ENCODE data around the gene CCDC134.
"Not testable (repeated sequence)": the region's sequence is repeated elsewhere in the genome, so short reads cannot be mapped to it uniquely, and the experiment has no call there.

CCDC134 gene

GRCh38 chr22:41826430-41827383, 26.2 kb downstream of the CCDC134 start:
- no peak for DNase-seq

- DNase-seq = no peak
Observed at GRCh38 chr22:41827671-41828070, 27.2 kb downstream of the CCDC134 start.

- DNase-seq = no peak
Observed at GRCh38 chr22:41828516-41828915, 28.0 kb downstream of the CCDC134 start.

- no peak for DNase-seq
Observed at GRCh38 chr22:41830174-41830573, 29.7 kb downstream of the CCDC134 start.

- no peak for DNase-seq
Observed at GRCh38 chr22:41831383-41831782, 30.9 kb downstream of the CCDC134 start.

GRCh38 chr22:41831828-41832552, 31.5 kb downstream of the CCDC134 start:
- no peak for DNase-seq

- DNase-seq = peak; percentile 89
Observed at GRCh38 chr22:41832553-41833368, 32.3 kb downstream of the CCDC134 start, which contains the start of gene SREBF2. Gene SREBF2, plus strand, starts transcription at chr22:41833105. Its CDS starts 166 bp downstream, at chr22:41833271.

GRCh38 chr22:41833369-41834004, 33.0 kb downstream of the CCDC134 start:
- DNase-seq = no peak

GRCh38 chr22:41834005-41834944, 33.8 kb downstream of the CCDC134 start:
- no peak for DNase-seq

- not testable (repeated sequence) for DNase-seq
Observed at GRCh38 chr22:41835462-41835861, 35.0 kb downstream of the CCDC134 start.

GRCh38 chr22:41836551-41836950, 36.1 kb downstream of the CCDC134 start:
- DNase-seq = no peak

GRCh38 chr22:41838842-41839618, 38.6 kb downstream of the CCDC134 start:
- no peak for DNase-seq

GRCh38 chr22:41840216-41840615, 39.7 kb downstream of the CCDC134 start:
- DNase-seq = no peak

- DNase-seq = no peak
Observed at GRCh38 chr22:41841085-41841712, 40.7 kb downstream of the CCDC134 start.

- no peak for DNase-seq
Observed at GRCh38 chr22:41842996-41843970, 42.8 kb downstream of the CCDC134 start.

GRCh38 chr22:41844036-41844435, 43.6 kb downstream of the CCDC134 start:
- no peak for DNase-seq

- DNase-seq = no peak
Observed at GRCh38 chr22:41844513-41844912, 44.0 kb downstream of the CCDC134 start.
